Muscle of leg (tissue), 11 donors: ENCODE results near the gene DNAJC5. TPM values are rescaled to one million over a fixed set of nuclear protein-coding genes. Genes with fewer than 3 reads are reported as not detected.

Source experiments
- DNase-seq: peaks from one replicate; pipeline ENCODE4 v3.0.0; 2013
- H3K27ac ChIP-seq: one replicate; pipeline ENCODE4 v1.5.1; 2013; ENCODE audit warnings: mild to moderate bottlenecking, low read length, control low read depth
- H3K27me3 ChIP-seq: one replicate; pipeline ENCODE4 v1.6.1; 2013; ENCODE audit warnings: low read length; ENCODE audit not compliant: control insufficient read depth, insufficient read depth
- H3K36me3 ChIP-seq: one replicate; pipeline ENCODE4 v1.6.1; 2013; ENCODE audit warnings: low read length; ENCODE audit not compliant: control insufficient read depth, insufficient read depth
- H3K4me1 ChIP-seq: one replicate; pipeline ENCODE4 v1.6.1; 2013; ENCODE audit warnings: low read length; ENCODE audit not compliant: control insufficient read depth, insufficient read depth
- H3K4me3 ChIP-seq: one replicate; pipeline ENCODE4 v1.5.1; 2013; ENCODE audit warnings: low read length, control low read depth
- H3K9me3 ChIP-seq: replicated peaks from 2 replicates; pipeline ENCODE4 v1.6.1; 2013; ENCODE audit warnings: low read depth, low read length; ENCODE audit not compliant: control insufficient read depth
- WGBS: methylation state at CpG from one replicate; pipeline ENCODE4 v1.1.5; 2013; ENCODE audit warnings: missing lambda C conversion rate; ENCODE audit not compliant: insufficient coverage; 5-methylcytosine and 5-hydroxymethylcytosine counted together
- polyA plus RNA-seq, 8 donors: library from polyadenylated mRNA; unstranded; fragments of 120-200 nt; gene quantifications; one replicate each; pipeline versions ENCODE4 v1.2.1 to v1.2.3, GENCODE V29; 2013; ENCODE audit warnings: inconsistent platforms in 1 of 8, low replicate concordance in 1 of 8; ENCODE audit not compliant: insufficient read length in 8 of 8, insufficient read depth in 1 of 8
- total RNA-seq: library from RNA; stranded (reverse); fragments of 120-200 nt; gene quantifications from one replicate; pipeline ENCODE4 v1.2.4, GENCODE V29; 2013

DNAJC5 gene
- total and polyA plus RNA-seq, 9 donors: 26.8 to 37.9 (median 32.3) TPM

DNA sequence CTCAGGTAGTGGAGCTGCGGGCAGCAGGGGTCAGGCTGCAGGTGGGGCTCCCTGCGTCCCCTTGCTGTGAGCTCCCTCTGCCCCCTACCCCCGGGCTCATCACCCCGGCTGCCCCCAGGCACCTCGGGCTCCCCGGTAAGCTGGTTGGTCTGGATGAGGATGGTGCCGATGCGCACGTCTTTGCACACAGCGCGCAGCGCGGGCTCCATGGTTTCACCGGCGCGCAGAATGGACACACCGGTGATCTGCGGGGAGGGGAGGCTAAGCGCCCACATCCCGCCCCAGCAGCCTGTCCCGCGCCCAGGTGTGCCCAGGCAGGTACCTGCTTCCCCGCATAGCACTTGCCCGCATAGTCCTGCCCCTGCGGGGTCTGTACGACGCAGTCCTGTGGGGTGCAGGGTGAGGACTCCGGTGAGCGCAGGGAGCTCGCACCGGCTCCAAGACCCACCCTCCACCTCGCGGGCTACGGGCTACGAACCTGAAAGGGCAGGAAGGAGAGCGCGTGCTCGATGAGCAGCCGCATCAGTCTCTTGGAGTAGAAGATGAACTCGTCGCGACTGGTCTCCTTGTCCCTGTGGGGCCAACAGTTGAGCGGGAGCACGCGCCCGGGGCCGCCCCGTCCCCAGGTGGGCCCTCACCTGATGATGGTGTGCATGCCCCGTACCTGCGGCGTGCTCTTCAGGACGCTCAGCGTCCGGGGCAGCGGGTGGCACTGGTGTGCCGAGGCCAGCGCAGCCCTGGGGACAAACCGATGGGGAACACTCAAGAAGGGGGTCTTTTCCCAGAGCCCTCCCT lies 45.7 kb downstream of the DNAJC5 start:
- Histone ChIP-seq H3K36me3 (peaks cover 73% of the 10 kb centered on the region), H3K9me3 (no peaks in the 10 kb centered on the region), H3K27me3 (no peaks in the 10 kb centered on the region), H3K27ac (no peak overlapping the region), H3K4me1 (peaks cover 14% of the 10 kb centered on the region), H3K4me3 (no peak overlapping the region)
- WGBS: 90% methylated on average over 56 of the region's 58 CpGs
- DNase-seq: peak; percentile 7

DNA sequence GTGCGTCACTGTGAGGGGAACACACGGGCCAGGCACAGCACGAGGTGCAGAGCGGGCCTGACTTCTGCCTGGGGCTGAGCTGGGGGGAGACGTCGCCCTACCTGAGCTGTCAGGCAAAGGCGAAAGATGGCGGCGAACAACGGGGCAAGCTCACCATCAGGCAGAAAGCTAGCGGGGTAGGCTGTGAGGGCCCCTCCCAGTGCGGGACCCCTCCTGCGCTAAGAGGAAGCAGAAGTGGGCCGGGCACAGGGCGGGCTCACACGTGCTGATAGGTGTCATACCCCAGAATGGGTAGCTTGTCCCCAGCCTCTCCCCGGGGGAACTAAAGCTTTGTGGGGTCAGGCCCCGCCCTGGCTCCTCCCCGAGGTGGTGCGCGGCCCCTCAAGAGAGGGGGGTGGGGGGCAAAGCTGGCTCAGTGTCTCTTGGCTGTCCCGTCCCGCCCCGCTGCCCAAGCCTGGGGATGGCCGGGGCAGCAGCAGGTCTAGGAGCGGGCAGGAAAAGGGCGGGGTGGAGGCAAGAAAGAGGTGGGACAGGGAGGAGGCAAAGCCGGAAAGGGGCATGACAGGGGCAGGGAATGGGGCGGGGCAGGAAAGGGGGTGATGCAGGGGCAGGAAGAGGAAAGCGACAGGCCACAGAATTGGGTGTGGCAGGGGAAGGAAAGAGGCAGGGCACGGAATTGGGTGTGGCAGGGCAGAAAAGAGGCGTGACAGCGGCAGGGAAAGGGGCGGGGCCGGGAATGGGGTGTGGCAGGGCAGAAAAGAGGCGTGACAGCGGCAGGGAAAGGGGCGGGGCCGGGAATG lies 46.6 kb downstream of the DNAJC5 start:
- peaks cover 75% of the 10 kb centered on the region for H3K36me3 ChIP-seq
- H3K4me1 ChIP-seq: peaks cover 14% of the 10 kb centered on the region
- H3K27ac ChIP-seq: peak overlapping the region; percentile 35
- no peaks in the 10 kb centered on the region for H3K9me3 ChIP-seq
- no peak overlapping the region for H3K4me3 ChIP-seq
- H3K27me3 ChIP-seq: no peaks in the 10 kb centered on the region
- WGBS: 68% methylated on average over 29 of the region's 39 CpGs
- DNase-seq: peak; percentile 33

DNA sequence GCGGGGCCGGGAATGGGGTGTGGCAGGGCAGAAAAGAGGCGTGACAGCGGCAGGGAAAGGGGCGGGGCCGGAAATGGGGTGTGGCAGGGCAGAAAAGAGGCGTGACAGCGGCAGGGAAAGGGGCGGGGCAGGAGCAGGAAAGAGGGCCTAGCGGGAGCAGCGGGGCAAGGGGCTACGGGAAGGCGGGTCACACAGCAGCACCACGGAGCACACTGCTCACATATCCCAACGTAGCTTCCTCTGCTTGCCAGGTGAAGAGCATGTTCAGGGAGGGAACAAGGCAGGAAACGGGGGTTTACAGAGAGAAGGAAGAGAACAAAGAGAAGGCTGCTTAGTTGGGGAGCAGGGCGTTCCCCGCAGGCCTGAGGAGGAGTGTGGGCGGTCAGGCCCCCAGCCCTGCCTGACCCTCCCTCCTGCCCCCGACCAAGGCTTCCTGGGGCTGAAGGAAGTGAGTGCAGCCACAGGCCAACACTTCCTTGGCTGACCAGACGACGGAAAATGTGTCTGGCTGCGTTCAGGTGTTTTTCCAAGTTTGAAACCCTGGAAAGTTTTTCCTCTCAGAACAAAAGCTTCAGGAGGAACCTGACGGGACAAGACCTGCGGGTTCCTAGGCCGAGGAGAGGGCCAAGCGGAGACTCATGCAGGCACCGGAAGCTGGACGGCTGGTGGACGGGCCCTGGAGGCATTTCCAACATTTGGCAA lies 47.5 kb downstream of the DNAJC5 start:
- peak; percentile 79 for DNase-seq
- no peaks in the 10 kb centered on the region for H3K27me3 ChIP-seq
- peaks cover 75% of the 10 kb centered on the region for H3K36me3 ChIP-seq
- 37% methylated on average over 18 of the region's 30 CpGs for WGBS
- H3K27ac ChIP-seq: peak overlapping the region; percentile 80
- no peak overlapping the region for H3K4me3 ChIP-seq
- peaks cover 18% of the 10 kb centered on the region for H3K4me1 ChIP-seq
- no peaks in the 10 kb centered on the region for H3K9me3 ChIP-seq

DNA sequence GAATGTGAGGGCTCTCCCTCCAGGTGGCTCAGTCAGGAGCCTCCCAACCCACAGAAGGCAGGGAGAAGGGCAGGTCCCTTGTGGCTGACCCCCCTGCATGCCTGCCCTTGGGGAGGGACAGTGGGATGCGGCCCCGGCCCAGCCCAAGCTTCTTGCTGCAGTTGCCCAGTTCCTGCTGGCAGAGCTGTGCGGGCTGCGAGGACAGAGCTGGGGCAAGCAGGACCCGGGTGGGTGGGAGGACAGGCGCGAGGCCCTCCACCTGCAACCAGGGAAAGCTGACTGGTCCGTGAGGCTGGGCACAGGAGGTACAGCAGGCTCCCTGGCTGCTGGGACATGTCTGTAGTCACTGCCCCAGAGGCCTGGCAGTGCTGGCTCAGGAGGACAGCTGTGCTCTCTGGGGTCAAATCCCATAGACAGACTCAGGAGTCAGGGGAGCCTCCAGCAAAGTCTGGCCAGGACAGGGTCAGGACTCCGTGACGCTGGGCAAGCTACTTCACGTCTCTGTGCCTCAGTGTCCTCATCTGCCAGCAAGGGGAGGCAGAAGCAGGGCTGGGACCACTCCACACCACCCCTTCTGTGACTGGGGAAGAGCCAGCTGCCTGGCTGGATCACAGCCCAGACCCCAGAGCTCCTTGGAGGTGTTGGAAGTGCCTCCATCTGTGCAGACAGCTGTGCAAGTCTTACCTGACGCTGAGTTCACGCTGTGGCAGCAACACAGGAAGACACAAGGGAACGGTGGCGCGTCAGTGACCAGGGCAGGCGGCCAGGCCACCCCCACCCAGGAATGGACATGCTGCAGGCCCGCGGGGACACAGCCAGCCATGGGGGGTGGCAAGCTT lies 48.3 kb downstream of the DNAJC5 start:
- H3K4me3 ChIP-seq: no peak overlapping the region
- H3K27me3 ChIP-seq: no peaks in the 10 kb centered on the region
- peaks cover 71% of the 10 kb centered on the region for H3K36me3 ChIP-seq
- H3K27ac ChIP-seq: peak overlapping the region; percentile 80
- peaks cover 25% of the 10 kb centered on the region for H3K4me1 ChIP-seq
- WGBS: 57% methylated on average over 19 of the region's 19 CpGs
- DNase-seq: peak; percentile 17
- H3K9me3 ChIP-seq: no peaks in the 10 kb centered on the region

DNA sequence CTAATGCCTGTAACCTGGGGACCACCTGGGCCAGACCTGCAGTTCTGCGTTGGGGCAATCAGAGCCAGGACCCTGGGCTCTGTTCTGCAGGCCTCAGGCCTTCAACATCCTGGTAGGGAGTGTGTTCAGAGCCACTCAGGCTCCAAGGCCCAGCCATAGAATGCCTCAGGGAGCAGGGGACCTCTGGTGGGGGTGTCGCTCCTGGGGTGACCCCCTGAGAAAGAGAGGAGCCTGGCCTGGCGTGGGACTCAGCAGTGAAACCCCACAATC lies 48.8 kb downstream of the DNAJC5 start:
- peaks cover 31% of the 10 kb centered on the region for H3K4me1 ChIP-seq
- H3K27ac ChIP-seq: no peak overlapping the region
- peaks cover 70% of the 10 kb centered on the region for H3K36me3 ChIP-seq

DNA sequence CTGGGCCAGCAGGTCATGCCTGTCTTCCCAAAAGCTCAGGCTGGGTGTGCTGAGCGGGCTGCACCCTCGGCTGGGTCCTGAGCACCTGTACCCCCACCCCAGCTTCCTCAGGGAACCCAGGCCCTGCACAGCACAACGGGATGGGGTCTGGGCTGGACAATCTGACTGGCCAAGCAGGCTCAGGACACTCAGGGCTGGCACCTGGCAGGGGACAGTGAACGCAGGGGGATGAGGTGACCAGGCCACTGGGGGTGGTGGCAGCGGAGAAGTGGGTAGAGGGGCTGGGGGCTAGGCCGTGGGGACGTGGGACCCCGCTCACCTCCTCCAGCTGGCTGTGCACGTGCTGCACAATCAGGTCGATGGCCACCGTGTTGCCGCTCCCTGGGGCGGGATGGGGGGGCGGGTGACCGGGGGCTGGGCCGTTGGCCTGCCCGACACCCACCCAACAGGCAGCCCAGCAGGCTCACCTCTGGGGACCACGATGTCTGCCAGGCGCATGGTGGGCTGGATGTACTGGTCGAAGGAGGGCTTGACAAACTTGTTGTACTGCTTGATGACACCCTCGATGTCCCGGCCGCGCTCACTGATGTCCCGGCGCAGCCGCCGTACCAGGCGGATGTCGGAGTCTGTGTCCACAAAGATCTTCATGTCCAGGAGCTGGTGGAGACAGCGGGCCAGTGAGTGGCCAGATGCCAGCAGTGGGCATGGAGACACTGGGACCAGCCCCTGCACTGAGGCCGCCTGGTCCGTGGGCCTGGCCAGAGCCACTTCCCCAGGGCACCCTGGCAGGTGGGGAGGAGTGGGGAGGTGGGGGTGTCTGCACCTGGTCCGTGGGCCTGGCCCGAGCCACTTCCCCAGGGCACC lies 49.4 kb downstream of the DNAJC5 start:
- Histone ChIP-seq H3K9me3 (no peaks in the 10 kb centered on the region), H3K4me3 (no peak overlapping the region), H3K27me3 (no peaks in the 10 kb centered on the region), H3K27ac (no peak overlapping the region), H3K36me3 (peaks cover 64% of the 10 kb centered on the region), H3K4me1 (peaks cover 37% of the 10 kb centered on the region)
- 86% methylated on average over 31 of the region's 35 CpGs for WGBS
- peak; percentile 12 for DNase-seq

More for the DNA sequence above, 48.8 kb downstream of the DNAJC5 start:
- no peak overlapping the region for H3K4me3 ChIP-seq
- DNase-seq: peak; percentile 7
- no peaks in the 10 kb centered on the region for H3K27me3 ChIP-seq
- WGBS: 92% methylated on average over 3 of the region's 3 CpGs
- no peaks in the 10 kb centered on the region for H3K9me3 ChIP-seq

DNA sequence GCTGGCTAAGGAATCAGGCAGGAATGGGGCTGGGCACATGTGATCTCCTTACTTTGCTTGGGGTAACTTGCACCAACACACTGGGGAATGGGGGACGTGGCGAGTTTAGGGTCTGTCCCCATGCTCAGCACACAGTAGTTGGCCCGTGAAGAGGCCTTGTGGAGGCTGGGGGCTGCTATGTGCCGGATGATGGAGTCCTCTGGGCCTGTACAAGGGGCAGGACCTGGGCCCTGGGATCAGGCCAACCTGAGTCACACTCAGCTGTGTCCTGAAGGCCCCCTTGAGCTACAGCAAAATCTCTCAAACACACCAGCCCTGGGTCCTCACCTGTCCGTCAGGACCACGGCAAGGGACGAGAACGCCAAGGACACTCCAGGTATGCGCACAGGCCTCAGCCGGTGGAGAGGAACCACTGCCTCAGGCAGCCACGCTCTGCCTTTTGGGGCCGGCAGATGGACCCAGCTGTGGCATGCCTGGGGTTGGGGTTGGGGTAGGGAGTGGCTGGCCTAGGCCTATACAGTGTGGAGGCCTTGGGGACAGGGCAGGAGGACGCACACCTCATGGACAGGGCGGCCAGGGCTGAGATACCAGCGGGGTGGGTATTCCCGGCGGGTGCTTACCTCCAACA lies 50.2 kb downstream of the DNAJC5 start:
- WGBS: 86% methylated on average over 17 of the region's 17 CpGs
- Histone ChIP-seq H3K27ac (no peak overlapping the region), H3K4me3 (no peak overlapping the region), H3K27me3 (no peaks in the 10 kb centered on the region), H3K9me3 (no peaks in the 10 kb centered on the region), H3K4me1 (peaks cover 45% of the 10 kb centered on the region), H3K36me3 (peaks cover 56% of the 10 kb centered on the region)
- DNase-seq: peak; percentile 8

DNA sequence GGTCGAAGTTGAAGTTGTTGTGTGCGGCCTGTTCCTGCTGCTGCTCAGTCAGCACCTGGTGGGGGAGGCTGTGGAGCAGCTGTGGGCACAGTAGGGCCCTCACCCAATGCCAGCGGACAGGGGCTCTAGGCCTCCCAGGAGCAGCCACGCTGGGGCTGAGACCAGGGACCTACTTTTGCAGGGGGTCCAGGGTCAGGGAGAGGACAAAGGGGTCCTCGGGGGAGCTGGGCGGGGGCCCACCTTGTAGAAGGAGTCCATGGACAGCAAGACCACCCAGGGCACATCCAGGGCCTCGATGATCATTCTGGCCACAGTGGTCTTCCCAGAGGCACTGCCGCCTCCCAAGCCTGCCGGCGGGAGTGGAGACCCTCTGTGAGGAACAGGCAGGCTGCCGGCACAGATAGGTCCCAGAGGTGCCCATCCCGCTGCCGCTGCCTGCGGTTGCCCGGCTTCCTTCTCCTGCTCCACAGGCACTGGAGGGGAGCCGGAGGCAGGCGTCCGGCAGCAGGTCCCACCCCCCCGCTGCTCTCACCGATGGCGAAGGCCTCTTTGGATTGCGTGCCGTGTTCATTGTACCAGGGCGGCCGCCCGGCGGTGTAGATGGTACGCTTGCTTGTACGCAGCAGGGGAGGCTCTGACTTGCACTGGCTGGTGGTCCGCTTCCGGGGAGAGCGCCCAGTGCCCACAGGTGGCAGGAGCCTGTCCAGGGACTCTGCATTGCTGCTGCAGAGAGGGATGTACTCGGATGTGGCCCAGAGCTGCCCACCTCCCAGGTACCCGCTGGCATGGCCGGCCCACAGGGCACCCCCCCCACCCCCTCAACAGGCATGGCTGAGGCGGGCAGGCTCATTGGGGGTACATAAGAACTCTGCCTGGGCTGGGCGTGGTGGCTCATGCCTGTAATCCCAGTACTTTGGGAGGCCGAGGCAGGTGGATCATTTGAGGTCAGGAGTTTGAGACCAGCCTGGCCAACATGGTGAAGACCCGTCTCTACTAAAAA lies 51.3 kb downstream of the DNAJC5 start:
- 82% methylated on average over 32 of the region's 39 CpGs for WGBS
- Histone ChIP-seq H3K9me3 (no peaks in the 10 kb centered on the region), H3K4me3 (no peak overlapping the region), H3K36me3 (peaks cover 46% of the 10 kb centered on the region), H3K4me1 (peaks cover 56% of the 10 kb centered on the region), H3K27ac (no peak overlapping the region), H3K27me3 (no peaks in the 10 kb centered on the region)
- DNase-seq: peak; percentile 10
